Measurements from ENCODE around the gene KLHL7.
"Not testable (repeated sequence)": the region's sequence is repeated elsewhere in the genome, so short reads cannot be mapped to it uniquely, and the experiment has no call there.

KLHL7 gene

DNA sequence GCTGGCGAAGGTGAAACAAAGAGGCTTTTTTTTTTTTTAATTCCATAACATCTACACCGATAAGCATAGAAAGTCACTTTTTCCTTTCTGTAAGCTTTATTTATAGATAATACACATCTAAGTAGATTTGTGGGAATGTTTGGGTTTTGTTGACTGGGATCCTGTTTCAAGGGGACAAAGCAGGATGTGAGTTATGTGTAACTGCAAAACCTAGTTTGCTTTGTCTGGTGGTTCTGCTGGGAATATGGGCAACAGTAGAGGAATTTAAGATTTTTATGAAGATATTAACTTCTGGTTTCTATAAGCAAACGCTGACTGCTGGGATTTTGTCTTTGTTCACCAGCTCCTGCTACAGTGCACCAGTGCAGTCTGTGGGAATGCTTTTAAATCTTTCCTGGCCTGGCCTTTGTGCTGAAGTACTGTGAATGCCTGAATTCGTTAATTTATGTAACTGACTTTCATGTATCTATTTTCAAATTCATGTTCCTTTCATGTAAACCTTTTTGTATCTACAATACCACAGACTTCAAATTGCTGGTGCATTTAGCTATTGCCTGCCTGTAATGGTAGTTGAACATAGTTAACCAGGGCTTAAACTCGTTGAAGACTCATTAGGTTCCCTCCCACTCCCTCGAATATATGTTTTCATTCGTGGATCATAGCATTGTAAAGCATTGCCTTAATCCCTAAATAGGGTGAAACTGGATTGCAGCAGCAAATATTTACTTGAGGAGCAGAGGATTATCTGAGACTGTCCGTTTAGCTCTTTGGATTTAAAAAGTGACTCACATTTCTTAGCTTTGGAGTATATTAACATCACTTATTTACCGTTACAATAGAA lies 1.5 kb downstream of the KLHL7 start:
- DNase-seq (ENCODE audit: low read depth), result no peak

GRCh38 chr7:23107781-23108180 lies 2.2 kb downstream of the KLHL7 start:
- DNase-seq (ENCODE audit: low read depth), result no peak

GRCh38 chr7:23108995-23109394 lies 3.4 kb downstream of the KLHL7 start:
- DNase-seq (ENCODE audit: low read depth), result no peak

- DNase-seq (ENCODE audit: low read depth), result no peak
These were observed 3.9 kb downstream of the KLHL7 start for GRCh38 chr7:23109470-23109869.

DNA sequence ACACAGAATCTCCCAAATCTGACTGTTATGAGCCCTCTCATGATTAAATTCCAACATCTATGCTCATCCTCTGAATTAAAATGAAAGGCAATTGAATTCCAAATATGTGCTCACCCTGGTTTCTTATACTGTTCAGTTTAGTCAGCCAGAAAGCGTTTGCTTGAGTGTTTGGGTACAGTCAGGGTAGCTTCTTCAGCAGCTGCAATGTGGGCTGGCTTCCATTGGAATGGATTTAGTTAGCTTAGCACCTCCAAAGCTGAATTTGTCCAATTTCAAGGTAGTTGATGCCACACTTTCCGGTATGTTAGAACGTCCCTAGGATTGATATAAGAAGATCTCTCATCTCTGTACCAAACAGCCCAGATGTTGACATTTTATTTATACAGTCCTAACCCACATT lies 9.3 kb downstream of the KLHL7 start:
- no peak for DNase-seq (ENCODE audit: low read depth)

DNA sequence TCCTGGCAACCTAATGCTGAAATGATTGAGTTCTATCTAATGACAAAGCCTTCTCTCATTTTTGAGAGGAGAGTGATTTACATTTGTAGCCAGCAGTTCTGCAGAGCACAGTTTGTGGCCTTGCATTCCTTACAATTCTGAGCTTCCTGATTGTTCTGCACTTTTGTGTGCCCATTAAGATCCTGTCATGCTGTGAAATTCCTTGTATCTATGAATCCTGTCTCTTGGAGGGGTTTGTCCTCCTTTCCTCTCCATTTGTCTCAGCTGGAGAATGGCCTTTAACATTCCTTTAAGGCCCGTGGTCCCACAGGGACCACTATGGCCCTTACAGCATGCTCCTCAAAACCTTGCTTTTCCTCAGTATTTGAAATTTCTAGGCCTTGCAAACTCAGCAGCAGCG lies 10.4 kb downstream of the KLHL7 start:
- DNase-seq (ENCODE audit: low read depth), result no peak

DNA sequence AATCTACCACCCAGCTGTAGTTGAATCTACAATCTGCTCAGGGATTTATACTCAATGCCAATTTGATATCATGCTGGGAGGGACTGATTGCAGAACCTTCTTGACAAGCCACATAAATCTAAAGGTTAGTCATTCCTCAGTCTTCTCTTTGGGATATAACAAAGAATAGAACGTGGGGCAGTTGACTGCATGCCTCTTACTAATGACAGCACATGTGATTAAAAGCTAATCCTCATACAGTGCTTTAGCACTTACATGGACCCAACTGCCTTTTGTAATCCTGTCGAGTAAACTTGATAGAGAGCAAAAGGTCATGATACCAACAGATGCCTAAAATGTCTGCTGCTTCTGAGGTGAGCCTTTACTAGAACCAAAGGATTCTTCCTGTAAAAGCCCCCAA lies 12.3 kb downstream of the KLHL7 start:
- no peak for DNase-seq (ENCODE audit: low read depth)

DNA sequence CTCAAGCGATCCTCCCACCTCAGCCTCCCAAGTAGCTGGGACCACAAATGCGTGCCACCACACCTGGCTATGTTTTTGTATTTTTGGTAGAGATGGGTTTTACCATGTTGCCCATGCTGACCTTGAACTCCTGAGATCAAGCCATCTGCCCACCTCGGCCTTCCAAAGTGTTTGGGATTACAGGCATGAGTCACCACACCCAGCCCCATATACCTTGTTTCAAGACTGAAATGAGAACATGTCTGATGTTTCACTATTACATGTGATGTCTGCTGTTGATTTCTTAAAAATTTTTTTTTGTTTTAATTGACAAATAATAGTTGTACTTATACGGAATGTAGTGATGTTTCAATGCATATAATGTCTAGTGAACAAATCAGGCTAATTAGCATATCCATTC lies 14.5 kb downstream of the KLHL7 start:
- no peak for DNase-seq (ENCODE audit: low read depth)

DNA sequence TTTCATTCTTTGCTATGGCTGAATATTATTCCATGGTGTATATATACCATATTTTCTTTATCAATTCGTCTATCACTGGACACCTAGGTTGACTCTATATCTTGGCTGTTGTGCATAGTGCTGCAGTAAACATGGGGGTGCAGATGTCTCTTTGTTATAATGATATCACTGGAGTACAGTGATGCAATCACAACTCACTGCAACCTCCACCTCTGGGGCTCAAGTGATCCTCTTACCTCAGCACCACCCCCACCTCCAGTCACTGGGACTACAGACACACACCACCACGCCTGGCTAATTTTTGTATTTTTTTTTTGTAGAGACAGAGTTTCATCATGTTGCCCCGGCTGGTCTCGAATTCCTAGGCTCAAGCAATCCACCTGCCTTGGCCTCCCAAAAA lies 15.6 kb downstream of the KLHL7 start:
- no peak for DNase-seq (ENCODE audit: low read depth)

DNA sequence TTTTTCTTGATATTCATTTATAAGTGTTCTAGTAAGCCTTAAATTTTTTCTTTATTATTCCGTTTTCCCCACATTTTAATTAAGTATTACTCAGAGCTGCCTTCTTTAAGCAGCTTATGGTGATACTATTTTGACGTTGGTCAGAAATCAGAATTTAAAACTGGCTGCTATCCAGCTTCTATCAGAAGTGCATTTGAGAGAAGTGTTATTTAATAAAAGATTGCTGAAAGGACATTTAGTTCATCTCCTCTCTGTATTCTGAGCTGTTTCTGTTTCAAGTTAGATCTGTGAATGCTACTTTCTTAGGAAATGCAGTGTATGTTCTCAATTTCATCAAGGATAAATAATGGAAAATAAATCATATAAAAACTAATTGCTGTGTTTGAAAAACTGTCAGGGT lies 17.4 kb downstream of the KLHL7 start:
- DNase-seq (ENCODE audit: low read depth), result no peak

GRCh38 chr7:23123465-23123864 lies 17.9 kb downstream of the KLHL7 start:
- DNase-seq (ENCODE audit: low read depth), result no peak

DNA sequence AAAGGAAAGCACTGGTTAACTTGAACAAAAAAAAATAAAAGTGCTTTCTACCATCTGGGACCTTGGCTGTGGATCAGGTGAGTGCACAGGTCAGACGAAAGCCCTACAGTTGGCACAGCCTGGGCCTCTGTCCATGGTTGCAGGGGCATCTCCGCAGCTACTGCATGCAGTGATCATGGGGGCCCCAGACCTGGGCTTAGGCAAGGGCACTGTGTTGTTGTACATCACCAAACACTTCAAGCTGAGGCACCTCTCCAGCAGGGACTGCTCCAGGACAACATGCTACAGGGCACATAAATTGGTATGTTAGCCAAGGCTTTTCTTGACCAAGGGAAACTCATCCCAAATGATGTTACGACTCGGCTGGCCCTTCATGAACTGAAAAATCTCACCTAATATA lies 23.5 kb downstream of the KLHL7 start:
- no peak for DNase-seq (ENCODE audit: low read depth)

- DNase-seq (ENCODE audit: low read depth), result not testable (repeated sequence)
These were observed 26.2 kb downstream of the KLHL7 start for GRCh38 chr7:23131799-23132198.

DNA sequence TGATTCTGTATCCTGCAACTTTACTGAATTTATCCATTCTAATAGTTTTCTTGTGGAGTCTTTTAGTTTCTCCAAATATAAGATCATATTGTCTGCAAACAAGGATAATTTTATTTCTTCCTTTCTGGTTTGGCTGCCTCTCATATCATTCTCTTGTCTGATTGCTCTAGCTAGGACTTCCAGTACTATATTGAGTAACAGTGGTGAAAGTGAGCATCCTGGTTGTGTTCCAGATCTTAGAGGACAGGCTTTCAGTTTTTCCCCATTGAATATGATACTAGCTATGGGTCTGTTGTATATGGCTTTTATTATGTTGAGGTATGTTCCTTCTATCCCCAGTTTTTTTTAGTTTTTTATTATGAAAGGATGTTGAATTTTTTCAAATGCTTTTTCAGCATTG lies 28.2 kb downstream of the KLHL7 start:
- DNase-seq (ENCODE audit: low read depth), result no peak

GRCh38 chr7:23135755-23136154 lies 30.2 kb downstream of the KLHL7 start:
- DNase-seq (ENCODE audit: low read depth), result no peak

DNA sequence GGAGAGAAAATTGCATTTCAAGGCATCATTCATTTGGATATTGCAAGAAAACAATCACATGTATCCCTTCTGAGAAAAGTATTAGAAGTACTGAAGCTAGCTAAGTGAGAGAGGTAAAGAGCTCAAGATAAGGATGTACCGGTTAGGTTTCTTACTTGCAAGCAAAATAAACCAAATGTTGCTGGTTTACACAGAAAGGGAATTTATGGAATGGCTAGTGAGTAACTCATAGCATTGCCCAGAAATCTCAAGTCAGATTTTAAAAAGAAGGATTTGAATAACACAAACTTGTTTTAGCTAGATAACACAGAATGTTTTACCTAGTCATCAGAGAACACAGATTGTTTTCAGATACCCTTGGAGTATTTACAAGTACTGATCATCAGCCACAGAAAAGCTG lies 30.6 kb downstream of the KLHL7 start:
- DNase-seq (ENCODE audit: low read depth), result no peak

DNA sequence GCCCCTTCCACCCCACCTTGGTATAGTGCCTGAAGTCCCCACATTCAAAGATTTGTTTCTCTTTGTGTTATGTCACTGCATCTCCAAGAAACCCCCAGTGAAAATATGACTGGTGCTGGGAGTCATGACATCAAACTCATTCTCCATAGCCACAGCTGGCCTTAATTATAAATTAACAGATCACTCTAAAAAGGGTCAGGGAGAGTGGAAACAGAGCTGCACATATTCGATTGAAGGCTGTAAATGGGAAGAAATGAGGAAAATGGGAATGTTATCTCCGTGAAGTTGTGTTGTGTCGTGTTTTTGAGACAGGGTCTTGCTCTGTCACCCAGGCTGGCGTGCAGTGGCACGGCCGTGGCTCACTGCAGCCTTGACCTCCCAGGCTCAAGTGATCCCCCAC lies 52.1 kb downstream of the KLHL7 start:
- DNase-seq (ENCODE audit: low read depth), result no peak

- no peak for DNase-seq (ENCODE audit: low read depth)
These were observed 53.0 kb downstream of the KLHL7 start for GRCh38 chr7:23158546-23158945.

- DNase-seq (ENCODE audit: low read depth), result no peak
These were observed 55.9 kb downstream of the KLHL7 start for GRCh38 chr7:23161482-23161881.

DNA sequence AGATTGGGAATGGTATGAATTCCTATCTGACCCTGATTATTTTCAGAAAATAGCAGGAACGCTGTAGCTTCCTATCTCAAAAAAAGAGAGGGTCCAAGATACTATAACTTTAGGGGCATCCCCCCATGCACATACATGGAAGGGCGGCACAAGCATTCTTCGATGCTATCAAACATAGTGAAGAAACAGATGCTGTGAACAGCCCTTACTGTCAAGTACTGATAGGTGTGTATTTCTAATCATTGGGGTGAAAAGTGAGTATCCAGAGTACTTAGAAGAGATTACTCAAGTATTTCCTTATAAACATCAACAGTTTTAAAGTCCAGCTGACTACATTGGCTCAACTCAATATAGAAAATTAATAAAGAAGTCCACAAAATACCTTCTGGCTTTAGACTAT lies 59.3 kb downstream of the KLHL7 start:
- DNase-seq (ENCODE audit: low read depth), result no peak

DNA sequence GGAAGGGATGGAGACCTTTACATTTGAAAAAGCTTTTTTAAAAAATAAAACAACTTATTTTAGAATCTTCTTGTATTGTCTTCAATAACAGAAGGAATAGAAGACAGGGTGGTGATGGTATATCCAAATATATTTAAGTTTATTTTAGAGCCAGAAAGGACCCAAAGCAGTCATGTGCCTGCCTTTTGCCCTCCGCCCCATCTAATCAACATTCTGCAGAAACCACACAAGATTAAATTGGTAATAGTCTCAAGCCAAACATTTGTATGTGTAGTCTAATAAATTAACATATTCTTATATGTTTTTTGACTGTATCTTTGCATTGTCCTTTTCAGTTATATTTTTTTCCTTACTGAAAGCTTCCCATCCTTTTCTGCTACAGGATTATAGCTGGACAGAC lies 59.7 kb downstream of the KLHL7 start:
- DNase-seq (ENCODE audit: low read depth), result no peak

DNA sequence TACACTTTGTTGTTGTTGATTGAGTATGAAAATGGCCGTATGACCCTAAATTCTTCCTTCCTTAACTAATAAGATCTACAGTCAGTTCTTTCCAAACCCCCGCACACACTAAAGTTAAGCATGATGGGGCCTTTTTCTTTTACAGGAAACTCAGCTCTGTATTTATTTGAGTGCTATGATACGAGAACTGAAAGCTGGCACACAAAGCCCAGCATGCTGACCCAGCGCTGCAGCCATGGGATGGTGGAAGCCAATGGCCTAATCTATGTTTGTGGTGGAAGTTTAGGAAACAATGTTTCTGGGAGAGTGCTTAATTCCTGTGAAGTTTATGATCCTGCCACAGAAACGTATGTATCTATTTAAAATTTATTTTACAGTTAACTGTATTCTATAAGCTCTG lies 62.1 kb downstream of the KLHL7 start:
- no peak for DNase-seq (ENCODE audit: low read depth)

DNA sequence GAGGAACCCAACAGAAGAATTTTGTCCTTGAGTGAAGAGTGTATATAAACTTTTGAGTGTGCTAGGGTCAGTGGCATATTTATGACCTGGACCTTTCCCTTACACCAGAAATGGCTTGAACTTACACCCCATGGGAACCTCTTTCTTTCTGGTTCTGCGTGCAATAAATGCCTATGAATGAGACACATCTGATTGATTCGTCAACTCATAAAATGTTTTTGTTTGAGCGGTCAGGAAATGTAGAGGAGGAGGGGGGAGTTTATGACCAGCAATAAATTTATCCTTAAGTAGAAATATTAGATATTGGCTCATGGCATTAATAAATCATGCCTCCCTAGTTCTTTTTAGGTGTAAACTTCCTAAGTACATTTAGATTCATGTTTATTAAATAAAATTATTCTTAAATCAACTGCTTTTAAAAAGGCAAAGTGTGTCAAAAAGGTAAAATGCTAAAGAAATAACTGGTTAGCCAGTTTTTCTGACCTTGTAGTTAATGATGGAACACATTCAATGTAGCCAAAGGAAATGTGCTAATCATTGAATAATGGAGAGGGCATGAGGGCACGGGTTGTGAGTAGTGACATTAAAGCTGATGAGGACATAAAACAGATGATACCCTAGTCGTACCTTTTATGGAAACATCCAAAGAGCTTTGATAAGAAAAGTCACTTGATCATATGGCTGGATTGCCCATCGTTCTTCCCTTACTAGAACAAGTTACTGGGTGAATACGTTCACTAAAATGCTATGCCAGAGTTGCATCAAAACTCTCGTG lies 62.7 kb downstream of the KLHL7 start:
- no peak for DNase-seq (ENCODE audit: low read depth)

DNA sequence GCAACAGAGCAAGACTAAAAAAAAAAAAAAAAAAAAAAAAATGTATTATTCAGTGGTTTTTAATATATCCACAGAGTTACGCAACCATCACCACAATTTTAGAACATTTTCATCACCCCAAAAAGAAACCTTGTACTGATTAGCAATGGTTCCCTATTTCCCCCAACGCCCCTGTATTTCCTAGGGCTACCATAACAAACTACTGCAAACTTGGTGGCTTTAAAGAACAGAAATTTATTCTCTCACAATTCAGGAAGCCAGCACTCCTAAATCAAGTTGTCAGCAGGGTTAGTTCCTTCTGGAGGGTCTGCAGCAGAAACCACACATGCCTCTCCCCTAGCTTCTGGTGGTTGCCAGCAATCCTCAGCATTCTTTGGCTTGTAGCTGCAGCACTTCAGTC lies 70.4 kb downstream of the KLHL7 start:
- DNase-seq (ENCODE audit: low read depth), result no peak

Measured in activated T-helper 1 cell treated with Interleukin-2 at 50 U/mL for 16 hours (primary cell).